Posterior vena cava (tissue), 2 donors: ENCODE results near the gene RALGPS1. TPM values are rescaled to one million over a fixed set of nuclear protein-coding genes. Genes with fewer than 3 reads are reported as not detected.
A peak's percentile ranks its signal among the peaks of the same experiment; 100 is the strongest.

Source experiments
- DNase-seq: peaks from one replicate; pipeline ENCODE4 v3.0.0-alpha.2; 2020; ENCODE audit warnings: low spot score
- intact Hi-C, 2 donors: fragments of 100-400 bp; cut with DNase I; formaldehyde crosslinking; loops; one replicate each; pipeline versions ENCODE4 v1.14.1 to v1.14.2; 2022 to 2023
- total RNA-seq, 2 donors: library from RNA; stranded (reverse); fragmentation: NEBNext Ultra II Directional; extraction: Animal tissue kit (Norgen Biotek cat#: 25700); gene quantifications; one replicate each; pipeline ENCODE4 v1.2.1, GENCODE V29; 2021
- donor health status: DM: yes; HTN: yes; CAD: no.
- donor health status: DM: yes; HTN: yes; CAD: no.

Gene RALGPS1
- total RNA-seq, 2 donors from 2014 or later, result 6.4 to 7.8 TPM

DNA sequence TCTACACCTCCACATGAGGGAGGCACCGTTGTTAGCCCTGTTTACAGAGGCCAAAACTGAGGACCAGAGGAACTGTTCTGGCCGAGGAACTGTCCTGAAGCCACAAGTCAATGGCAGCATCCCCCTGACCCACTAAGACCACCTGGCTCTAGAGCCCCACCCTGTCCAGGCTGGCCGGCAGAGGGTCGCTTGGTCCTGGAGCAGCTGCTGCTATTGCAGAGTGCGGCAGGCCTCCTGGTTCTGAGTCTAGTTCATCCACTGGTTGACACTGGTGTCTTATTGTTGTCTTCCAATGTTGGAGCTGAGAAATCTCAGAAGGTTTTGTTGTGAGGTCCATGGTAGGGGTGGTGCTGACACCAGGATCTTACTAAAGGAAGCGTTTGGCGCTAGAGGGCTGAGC is 234.4 kb downstream of the RALGPS1 start:
- DNase-seq, result no peak
- intact Hi-C loops, result no loop called here

DNA sequence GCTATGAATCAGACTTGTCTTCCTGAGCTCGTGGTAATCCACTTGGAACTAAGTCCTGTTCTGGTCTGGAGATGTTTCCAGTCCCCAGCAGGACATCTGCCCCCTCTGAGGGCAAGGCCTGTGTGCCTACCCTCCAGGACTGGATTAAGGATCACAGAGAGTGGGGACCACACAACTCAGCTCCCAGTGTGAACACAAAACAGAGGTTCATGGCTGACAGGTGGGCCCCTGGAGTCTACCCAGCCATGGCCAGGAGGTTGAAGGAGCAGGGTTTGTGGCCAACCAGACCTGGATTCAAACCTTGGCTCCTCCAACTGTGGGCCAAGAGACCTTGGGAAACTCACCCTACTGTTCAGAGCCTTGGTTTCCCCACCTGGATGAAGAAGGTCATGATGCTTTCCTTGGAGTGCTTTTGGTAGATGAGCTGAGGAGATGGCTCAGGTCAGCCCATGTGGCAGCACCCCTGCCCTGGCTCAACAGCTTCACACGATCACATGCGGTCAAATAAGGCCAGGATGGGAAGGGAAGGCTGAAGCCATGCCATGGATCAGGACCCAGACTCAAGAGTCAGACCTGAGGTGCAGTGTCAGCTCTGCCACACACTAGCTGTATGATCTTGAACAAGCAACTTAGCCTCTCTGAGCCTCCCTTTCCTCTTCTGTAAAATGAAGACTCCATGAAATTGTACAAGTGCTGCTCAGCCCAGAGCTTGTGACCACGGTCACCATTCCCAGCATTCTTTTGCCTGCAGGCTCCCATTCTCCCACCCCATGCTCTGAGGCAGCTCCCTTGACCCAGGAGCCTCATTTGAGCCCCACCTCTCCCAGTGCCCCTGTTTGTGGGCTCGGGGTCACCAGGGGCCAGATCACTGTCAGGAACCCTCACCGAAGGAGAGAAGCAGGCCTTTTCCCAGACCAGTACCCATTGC is 235.1 kb downstream of the RALGPS1 start:
- intact Hi-C loops, result no loop called here
- DNase-seq, result no peak

DNA sequence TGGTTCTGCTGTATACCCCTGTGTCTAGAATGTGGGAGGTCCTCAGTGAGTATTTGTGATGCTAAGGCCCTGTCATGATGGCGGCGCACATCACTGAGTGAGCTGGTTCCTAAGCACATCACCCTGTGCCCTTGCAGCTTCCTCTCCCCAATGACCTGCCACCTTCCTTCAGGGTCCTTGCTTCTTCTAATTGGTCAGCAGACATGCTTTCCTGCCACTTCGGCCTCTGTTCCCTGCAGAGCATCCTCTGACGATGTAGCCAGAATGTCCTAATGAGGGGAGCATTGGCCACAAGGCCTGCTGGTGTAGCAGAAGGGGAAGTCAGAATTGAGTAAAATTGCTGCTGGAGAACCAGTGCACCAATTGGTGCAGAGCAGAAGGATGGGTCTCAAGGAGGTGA is 238.9 kb downstream of the RALGPS1 start:
- intact Hi-C loops, result no loop called here
- DNase-seq, result no peak

DNA sequence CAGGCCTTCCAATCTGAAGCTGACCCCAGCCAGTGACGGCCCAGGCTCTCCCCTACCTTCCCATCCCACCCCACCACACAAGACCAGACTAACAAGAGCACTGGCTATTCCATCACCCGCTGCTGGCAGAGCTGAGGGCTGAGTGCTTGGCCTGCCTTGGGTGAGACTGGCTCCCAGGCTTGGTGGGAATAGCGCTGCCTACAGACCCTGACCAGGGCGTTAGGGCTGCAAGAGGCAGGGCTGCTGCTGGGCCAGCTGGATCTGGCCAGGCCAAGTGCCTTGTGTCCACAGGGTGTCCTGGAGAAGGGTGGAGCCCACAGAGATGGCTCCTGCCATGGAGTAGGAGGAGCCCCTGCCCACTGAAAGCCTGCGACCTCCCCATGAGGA is 239.4 kb downstream of the RALGPS1 start:
- intact Hi-C loops, result no loop called here
- DNase-seq, result no peak

DNA sequence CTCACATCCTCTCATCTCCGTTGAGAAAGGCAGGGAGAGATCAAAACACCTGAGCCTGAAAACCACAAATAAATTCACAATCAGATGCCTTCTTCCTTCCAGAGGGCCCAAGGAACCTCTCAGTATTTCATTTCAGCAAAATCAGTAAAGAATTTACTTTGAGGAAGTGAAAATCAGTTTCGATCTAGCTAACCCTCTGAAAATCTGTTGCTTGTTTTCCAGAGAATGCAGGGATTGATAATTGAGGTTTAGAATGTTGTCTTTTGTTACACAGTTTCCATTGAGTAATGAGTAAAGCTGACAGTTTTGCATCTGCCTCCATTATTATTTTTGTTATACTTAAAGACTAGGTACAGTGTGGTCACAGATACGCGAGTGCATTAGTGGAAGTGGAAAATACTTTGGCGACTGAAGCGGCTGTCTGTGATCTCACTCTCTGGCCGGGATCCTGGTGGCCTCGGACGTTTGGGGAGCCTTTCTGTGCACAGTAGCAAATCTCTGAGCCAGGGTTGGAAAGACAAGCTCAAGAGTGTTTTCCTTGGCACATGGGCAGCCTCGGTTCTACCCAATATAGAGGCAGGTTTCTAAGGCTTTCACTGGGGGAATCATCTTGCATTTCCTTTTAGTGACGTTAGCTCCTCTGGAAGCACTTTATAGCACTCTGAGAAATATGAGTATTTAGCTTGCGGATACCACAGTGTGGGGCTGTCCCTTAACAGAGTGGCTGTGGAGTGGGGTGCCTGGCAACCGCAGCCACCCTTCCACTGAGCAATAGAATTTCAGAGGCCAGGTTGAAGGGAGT is 240.0 kb downstream of the RALGPS1 start:
- intact Hi-C loops, result no loop called here
- DNase-seq, result peak; percentile 90

DNA sequence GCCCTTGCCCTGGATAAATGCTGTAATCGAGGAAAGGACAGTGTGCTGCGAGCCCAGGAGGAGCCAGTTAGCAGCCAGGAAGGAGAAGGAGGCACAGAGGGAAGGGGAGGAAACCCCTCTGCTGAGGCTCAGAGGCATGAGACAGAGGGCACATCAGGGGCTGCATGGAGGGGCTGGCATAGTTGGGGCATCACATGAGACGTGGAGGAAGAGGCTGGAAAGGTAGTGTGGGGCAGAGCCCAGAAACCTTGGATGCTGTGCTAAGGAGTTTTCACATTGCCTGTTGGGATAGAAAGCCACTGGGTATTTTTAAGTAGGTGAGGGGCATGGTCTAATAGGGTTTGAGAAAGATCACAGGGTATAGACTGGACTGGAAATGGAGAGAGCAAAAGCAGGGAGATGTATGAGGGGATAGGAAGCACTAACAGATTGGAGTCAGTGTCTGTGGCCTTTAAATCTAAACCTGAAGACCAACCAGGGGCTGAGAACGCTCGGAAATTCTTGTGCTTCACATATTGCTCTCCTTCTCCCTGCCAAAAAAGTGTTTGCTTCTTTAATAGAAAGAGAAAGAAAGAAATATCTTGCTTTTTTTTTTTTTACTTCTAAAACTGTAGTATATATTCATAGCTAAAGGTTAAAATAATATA is 240.9 kb downstream of the RALGPS1 start:
- no peak for DNase-seq
- intact Hi-C loops, result no loop called here

DNA sequence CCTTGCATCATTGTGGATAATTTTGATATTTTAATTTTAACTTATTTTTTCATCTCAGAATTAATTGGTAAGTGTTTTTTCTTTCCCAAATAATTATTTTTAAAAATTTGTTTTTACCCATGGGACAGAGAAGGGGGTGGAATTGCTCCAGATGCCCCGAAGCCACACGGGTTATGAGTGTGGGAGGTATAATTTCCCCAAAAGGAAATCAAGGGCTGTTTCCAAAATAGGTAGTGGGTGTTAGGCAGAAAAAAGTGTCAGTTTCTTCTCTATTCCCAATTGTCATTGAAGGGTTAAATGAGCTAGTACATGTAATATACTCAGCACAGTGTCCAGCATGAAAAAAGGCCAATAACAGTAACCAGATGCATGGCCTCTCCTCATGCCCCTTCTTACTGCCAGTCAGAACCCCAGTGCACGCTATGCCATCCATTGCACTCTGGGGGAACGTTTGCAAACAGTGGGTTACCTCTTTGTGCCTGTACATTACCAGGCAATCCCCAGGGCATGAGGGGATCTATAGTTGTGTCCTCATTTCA is 244.3 kb downstream of the RALGPS1 start:
- DNase-seq, result no peak
- intact Hi-C loops, result no loop called here

DNA sequence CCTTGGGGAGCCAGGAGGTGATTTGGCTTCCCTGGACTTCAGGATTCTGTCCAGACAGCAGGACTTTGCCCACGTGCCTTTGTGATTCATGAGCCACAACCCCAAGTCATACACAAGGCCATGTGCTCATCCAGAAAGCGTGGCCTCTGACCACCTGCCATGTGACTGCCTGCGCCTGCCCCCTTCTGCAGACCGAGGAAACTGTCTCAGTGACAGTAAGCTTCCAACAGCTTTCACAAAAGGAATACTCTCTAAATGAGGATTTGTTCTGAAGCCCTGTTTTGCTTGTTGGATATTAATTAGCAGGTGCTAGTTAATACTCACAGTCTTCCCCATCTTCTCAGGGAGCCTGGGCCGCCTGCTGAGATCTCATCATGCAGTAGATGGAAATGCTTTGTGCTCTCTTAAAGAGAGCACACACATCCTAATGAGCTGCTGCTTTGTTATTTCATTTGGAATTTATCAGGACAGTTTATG is 244.8 kb downstream of the RALGPS1 start:
- intact Hi-C loops, result no loop called here
- DNase-seq, result peak; percentile 67

DNA sequence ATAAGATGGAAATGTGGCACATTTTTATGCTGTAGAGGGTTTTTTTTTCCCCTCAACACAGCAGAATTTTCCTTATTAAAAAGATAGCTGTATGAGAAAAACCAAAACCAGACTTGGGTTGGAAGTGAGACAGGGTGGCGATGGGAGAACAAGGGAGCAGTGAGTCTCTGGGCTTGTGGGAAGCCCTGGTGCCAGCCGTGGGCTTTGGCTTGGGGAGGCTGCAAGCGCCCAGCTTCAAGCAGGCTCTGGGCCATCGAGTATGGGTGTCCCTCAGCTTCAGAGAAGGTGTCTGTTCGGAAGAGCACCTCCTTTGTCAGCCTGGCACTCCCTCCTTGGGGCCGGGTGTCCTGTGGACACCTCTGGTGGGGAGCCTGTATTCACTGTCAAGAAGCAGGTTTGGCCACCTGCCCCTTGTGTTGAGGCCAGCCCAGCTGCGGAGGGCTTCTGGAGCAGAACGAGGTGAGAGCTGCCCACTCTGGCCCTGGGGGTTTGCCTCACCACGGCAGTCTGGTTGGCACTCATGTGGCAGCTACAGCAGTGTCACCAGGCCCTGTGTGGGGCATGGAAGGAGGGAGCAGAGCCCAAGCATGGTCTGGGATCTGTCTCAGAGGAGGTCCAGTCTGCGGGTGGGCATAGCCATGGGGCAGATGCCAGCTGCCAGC is 245.5 kb downstream of the RALGPS1 start:
- intact Hi-C loops, result no loop called here
- peak; percentile 62 for DNase-seq

DNA sequence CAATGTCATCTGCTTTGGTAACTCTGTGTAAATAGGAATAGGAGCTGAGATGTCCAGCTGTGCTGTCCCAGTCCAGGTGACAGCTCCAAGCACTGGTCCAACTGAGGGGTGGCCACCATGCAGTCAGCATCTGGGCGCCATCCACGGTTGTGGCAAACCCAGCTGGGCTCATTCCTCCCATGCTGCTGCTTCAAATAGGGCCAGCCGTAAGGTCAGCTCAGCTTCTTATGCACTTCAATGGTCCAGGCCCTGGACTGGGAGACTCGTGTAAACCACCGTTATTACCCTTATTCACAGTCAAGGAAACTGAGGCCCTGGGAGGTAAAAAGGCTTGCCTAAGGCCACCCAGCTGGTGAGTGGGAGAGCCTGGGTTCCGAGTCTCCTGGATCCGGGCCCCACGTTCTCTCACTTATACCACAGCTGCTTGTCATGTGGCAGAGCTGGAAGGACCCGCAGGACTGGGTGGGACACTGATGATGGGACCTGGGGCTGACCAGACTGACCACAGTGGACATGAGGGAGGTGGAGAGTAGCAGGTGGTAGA is 246.6 kb downstream of the RALGPS1 start:
- peak; percentile 41 for DNase-seq
- intact Hi-C loops, result no loop called here

DNA sequence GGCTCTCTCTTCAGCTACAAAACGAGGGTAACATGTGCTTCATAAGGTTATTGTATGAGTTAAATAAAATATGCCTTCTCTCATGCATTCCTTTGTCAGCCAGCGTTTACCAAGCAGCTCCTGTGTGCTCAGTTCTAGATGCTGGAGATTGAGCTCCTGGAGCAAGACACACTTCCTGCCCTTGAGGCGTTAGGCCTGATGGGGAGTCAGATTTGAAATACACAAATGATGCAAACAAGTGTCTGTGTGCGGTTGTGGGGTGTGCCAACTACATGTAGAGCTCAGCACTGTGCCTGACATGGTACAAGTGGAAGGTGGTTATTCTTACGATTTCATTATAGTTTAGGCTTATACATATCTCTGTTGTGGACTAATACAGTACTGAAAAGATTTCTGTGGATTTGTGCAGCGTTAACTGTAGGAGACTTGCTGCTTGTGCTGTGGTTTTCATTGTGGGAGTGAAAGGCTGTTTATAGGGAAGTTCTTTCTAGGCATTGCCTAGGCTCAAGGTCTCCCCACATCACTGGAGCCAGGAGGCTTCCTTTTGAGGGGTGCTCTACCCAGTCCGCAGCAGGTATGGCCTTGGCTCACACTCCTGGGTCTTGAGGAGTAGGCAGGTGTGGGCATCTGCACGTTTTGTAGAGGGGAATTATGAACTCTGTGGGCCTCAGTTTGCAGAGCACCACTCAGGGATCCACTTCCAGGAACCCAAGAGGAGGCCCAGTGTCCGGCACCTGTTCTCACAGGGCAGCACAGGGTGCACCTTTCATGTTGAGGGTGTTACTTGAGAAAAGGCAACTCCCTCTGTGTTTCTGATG is 247.7 kb downstream of the RALGPS1 start:
- intact Hi-C loops, result no loop called here
- DNase-seq, result peak; percentile 67

DNA sequence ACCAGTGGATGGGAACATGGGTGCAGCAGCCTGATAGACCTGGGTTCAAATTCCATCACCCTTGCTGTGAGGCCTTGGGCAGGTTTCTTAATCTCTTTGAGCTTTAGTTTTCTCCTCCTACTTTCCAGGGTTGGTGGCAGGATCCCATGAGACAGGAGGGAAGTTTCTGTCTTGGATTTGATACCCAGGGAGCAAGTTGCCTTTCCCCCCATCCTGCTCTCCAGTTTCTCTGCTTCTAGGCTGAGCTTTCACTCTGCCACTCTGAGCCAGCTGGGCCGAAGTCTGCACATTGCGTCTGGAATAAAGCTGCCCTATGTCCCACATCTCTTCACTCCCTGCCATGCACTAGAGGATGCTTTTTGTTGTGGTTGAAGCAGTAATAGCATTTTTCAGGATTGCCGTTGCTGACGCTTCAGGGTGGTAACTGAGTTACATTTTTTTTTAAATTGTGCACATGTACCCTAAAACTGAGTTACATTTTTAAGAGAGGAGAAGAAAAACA is 248.3 kb downstream of the RALGPS1 start:
- intact Hi-C loops, result no loop called here
- DNase-seq, result no peak

DNA sequence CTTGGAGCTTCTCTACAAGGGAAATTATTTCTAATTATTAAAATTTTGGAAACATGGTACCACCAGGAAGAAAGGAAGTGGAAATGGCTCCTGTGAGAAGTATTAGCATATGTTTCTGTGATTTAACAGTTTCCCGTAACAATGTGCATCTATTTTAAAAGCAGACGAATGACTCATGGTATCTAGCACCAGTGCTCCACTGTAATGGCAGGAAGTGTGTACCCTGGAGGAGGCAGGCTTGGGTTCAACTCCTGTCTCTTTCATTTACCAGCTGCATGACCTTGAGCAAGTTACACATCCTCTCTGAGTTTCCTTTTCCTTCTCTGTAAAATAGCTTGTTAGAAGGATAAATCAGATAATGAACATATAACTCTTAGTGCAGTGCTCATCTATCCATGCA is 248.8 kb downstream of the RALGPS1 start:
- DNase-seq, result no peak
- intact Hi-C loops, result no loop called here

DNA sequence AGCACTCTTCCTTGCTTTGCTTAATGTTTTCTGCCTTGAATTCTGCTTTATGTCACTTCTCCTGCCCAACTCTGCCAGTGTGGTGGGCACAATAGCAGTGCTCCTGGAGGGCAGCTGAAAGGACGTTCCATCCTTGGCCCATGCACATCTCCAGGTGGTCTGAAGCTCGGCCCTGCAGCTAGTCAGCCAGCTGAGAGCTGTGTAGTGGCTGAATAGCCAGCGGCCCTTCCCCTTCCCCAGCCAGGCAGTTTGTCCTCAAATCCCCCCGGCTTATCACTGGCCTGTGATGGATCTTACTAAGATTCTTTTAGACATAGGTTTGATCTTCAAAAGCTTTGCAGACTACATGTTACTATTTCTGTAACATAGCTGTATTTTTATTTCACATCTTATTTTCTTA is 250.5 kb downstream of the RALGPS1 start:
- intact Hi-C loops, result no loop called here
- peak; percentile 28 for DNase-seq

DNA sequence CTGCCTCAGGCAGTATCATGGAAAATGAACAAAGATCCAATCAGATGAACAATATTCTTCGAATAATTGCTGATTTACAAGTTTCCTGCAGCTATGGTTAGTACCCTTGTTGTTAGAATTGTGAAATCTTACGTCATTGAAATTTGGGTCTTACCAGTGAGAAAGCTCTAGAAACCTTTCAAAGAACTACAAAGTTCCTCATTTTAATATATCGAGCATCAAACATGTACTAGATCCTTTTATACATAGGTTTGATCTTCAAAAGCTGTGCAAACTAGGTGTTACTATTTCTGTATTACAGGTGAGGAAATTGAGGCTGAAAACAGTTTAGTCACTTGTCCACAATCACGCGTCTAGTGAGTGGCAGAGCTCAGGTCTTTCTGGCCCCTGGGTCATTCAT is 251.5 kb downstream of the RALGPS1 start:
- intact Hi-C loops, result no loop called here
- DNase-seq, result no peak

DNA sequence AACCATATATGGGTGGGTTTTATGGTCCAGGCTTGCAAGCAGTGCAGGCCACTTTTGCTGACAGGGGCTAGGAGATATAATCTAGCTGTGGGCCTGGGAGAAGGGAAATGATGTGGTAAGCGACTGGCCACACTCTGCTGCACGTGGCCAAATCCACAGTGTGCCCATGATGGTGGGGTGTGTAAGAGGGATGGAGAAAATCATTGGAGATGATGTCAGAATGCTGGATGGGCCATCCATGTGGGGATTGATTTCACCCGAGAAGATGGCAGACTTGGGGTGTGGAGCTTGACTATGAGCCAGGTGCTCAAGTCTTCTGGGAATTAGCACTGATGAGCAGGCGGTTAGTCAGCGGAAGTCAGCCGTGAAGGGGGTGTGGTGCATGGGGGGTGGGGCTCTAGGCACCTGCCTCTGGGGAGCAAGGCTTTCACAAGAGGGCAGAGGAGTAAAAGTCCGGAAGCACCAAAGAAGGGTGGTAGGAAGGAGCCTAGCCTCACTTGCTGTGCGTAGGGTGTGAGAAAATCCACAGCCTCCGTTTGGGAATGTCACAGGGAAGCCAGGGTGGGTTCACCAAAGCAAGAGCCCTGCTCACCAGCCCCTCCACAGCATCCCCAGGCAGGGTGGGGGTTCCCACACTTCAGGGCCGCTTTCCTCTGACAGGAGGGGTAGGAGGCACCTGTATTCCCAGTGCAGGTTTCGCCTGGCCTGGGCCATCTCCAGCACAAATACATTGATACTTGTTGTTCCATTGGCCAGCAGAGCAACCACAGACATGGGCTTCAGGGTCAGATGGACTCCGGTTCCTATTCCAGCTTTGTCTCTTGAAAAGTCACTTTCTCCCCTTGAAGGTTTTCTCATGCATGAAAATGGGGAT is 252.3 kb downstream of the RALGPS1 start:
- DNase-seq, result peak; percentile 56
- intact Hi-C loops, result no loop called here
